Epithelial cell of esophagus (primary cell): ENCODE measurements around the gene CIZ1.

Experiments
- DNase-seq: peaks from one replicate; pipeline ENCODE4 v3.0.0; 2010; ENCODE audit warnings: low read depth
- H3K4me3 ChIP-seq: 2 replicates; pipeline ENCODE4 v1.5.1; 2011; ENCODE audit warnings: mild to moderate bottlenecking, low read length, control low read depth
- TF ChIP-seq, protein P1 (sequence below): IDR thresholded peaks from 2 replicates; pipeline ENCODE4 v1.5.1; 2011; ENCODE audit warnings: low read depth, mild to moderate bottlenecking, low read length, control low read depth, inconsistent platforms; ENCODE audit not compliant: insufficient read depth; ENCODE audit errors: missing control alignments

Gene CIZ1

DNA sequence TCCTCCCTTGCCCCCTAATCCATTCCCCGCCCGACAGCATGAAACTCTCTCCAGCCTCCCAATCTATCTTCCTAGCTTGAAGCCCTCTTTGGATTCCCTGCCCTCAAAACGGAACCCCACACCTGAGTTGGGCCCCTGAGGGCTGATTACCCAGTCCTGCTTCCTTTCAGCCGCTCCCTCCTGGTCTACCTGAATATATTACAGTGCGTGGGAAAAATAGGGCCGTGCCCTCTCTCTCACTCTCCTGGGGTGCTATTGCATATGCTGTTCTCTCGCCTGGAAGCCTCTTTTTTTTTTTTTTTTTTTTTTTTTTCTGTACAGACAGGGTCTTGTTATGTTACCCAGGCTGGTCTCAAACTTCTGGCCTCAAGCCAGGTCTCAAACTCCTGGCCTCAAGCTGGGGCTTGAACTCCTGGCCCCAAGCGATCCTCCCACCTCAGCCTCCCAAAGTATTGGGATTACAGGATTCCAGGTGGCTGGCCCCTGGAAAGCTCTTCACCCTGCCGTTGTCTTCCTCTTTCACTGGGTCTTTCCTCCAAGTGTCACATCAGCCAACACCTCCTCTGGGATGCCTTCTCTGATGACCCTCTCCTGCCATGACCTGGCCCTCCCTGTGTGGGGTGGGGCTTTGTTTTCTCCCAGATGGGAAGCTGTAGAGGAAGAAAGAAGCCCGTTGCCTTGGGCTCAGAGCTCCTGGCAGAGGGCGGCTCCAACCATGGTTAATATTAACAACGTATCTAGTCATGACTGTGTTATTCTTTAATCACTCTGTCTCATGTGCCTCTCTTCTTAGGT, 20.0 kb upstream of the CIZ1 start:
- DNase-seq = no peak
- H3K4me3 ChIP-seq = no peak overlapping the region
- TF ChIP-seq, protein P1, sequence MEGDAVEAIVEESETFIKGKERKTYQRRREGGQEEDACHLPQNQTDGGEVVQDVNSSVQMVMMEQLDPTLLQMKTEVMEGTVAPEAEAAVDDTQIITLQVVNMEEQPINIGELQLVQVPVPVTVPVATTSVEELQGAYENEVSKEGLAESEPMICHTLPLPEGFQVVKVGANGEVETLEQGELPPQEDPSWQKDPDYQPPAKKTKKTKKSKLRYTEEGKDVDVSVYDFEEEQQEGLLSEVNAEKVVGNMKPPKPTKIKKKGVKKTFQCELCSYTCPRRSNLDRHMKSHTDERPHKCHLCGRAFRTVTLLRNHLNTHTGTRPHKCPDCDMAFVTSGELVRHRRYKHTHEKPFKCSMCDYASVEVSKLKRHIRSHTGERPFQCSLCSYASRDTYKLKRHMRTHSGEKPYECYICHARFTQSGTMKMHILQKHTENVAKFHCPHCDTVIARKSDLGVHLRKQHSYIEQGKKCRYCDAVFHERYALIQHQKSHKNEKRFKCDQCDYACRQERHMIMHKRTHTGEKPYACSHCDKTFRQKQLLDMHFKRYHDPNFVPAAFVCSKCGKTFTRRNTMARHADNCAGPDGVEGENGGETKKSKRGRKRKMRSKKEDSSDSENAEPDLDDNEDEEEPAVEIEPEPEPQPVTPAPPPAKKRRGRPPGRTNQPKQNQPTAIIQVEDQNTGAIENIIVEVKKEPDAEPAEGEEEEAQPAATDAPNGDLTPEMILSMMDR = no peak

DNA sequence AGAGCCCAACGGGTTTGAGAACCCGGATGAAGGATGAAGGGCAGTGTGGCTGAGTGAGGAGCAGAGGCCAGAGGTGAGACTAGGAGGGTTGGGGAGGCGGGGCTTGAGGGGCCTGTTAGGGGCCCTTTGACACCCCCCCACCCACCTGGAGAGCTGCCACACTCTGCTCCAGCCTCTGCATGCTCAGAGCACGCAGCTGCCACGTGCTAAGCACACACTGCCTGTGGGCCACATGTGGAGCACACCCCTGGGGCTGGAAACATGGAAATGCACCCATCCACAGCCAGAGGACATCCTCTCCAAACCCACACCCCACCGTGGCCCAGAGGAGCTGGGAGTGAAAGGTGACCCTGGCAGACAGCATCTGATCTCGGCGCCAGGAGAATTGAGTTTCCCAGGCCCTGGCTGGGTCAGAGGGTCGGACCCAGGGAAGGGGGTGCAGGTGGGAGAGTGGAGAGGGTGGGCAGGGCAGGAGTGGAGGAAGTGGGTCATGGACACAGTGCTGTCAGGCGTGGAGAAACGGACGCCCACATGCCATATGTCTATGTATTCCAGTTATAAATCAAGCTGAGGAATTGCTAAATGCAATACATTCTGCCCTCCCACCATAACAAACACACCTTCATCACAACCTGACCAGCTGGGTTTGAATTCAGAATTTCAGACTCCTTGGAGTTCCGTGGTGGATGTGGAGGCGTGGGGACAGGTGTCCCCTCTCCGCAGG, 17.7 kb upstream of the CIZ1 start:
- H3K4me3 ChIP-seq = no peak overlapping the region
- TF ChIP-seq, protein P1 = no peak
- no peak for DNase-seq

DNA sequence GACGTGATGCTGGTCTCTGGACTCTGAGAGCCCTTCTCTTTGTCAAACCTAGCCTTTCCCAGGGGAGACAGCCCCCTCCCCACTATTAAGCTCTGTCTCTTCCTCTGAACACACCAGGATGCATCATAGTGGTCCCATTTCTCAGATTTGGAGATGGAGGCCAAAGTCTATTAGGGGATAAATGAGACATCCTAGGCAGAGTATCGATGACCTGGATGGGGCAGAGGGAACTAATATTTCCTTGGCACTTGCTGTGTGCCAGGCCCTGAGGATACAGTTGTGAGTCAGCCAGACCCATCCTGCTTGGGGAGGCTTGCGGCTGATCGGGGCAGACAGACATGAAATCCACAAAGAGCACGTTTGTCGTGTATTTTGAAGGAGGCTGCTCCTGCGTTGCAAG, 17.0 kb upstream of the CIZ1 start:
- peak; percentile 50 for DNase-seq
- TF ChIP-seq, protein P1 = no peak
- no peak overlapping the region for H3K4me3 ChIP-seq

DNA sequence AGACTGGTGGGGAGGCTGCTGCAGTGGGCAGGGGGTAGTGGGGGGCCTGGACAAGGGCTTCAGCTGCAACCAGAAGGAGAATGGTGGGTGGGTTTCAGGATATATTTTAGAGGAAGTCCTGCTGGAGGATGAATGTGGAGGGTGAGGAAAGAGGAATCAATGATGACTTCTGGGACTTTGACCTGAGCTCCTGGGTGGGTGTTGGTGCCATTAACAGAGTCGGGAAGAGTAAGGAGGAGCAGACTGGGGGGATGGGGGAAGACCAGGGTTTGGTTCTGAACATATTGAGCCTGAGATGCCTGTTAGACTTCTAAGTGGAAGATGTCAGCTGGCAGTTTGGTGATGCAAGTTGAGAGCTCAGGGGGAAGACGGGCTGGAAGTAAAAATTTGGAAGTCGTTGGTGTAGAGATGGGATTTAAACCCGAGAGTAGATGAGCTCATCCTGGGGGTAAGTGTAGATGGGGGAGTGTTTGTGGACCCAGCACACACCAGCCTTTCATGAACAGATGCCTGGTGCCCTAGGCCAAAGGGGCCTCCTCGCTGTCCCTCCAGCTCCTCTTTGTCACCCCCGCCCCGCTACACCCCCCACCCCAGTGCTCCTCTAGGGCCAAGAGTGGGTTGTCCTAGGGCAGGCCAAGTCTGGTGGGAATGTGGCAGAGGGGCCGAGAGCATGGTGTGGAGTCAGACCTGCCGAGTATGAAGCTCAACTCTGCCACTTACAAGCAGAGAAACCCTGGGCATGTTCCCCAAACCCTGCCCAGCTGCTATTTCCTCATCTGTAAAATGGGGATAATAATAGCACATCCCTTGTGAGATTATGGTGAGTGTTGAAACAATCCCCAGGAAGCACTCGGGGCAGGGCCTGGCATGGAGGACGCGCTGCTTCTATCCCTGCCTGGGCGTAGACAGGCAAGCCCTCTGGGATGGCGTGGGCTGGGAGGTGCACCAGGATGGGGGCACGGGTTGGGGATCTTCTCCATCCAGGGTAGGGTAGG, 15.8 kb upstream of the CIZ1 start:
- TF ChIP-seq, protein P1 = no peak
- DNase-seq = no peak
- no peak overlapping the region for H3K4me3 ChIP-seq

- no peak for DNase-seq
- TF ChIP-seq, protein P1 = no peak
- no peak overlapping the region for H3K4me3 ChIP-seq
Observed at GRCh38 chr9:128206484-128206883, 15.1 kb upstream of the CIZ1 start.

GRCh38 chr9:128205296-128205944, 14.0 kb upstream of the CIZ1 start:
- TF ChIP-seq, protein P1 = no peak
- H3K4me3 ChIP-seq = no peak overlapping the region
- DNase-seq = no peak
